Activated naive CD4-positive, alpha-beta T cell treated with anti-CD3 and anti-CD28 coated beads for 36 hours (primary cell): ENCODE results near the gene CREB5. TPM values are rescaled to one million over a fixed set of nuclear protein-coding genes. Genes with fewer than 3 reads are reported as not detected.

ENCODE experiments used
- CTCF ChIA-PET: fragments of 350-600 bp; sonication (Branson Sonifier 250); formaldehyde crosslinking; loops from one replicate; lab custom pipeline; 2021; ENCODE audit warnings: antibody characterized with exemption; lab: Charles Lee
- DNase-seq: peaks from one replicate; pipeline ENCODE4 v3.0.0-alpha.2; 2020
- H3K27ac Mint-ChIP-seq: one replicate; pipeline ENCODE4 v1.8.0; 2021; ENCODE audit warnings: mild to moderate bottlenecking, mixed read lengths
- H3K27me3 Mint-ChIP-seq: one replicate; pipeline ENCODE4 v1.8.0; 2021; ENCODE audit warnings: low read depth, mixed read lengths
- H3K36me3 Mint-ChIP-seq: one replicate; pipeline ENCODE4 v1.8.0; 2021; ENCODE audit warnings: low read depth, mixed read lengths
- H3K4me1 Mint-ChIP-seq: one replicate; pipeline ENCODE4 v1.8.0; 2021; ENCODE audit warnings: low read depth, mixed read lengths
- H3K4me3 Mint-ChIP-seq: one replicate; pipeline ENCODE4 v1.8.0; 2021; ENCODE audit warnings: mild to moderate bottlenecking, moderate library complexity, mixed read lengths
- H3K9me3 Mint-ChIP-seq: one replicate; pipeline ENCODE4 v1.8.0; 2021; ENCODE audit warnings: mixed read lengths
- intact Hi-C: fragments of 100-400 bp; cut with micrococcal nuclease; formaldehyde crosslinking; loops from one replicate; pipeline ENCODE4 v1.15.1; 2023
- total RNA-seq, 2 experiments: library from RNA; stranded (reverse); gene quantifications; one replicate each; pipeline ENCODE4 v1.2.3, GENCODE V29; 2021

The CREB5 gene
- total RNA-seq, 2 experiments from 2014 or later: 0.30 to 0.48 TPM

GRCh38 chr7:28509251-28510025 lies 97.1 kb downstream of the CREB5 start:
- Mint-ChIP-seq H3K9me3 (no peaks in the 10 kb centered on the region), H3K4me3 (no peak overlapping the region), H3K27me3 (peaks cover 36% of the 10 kb centered on the region), H3K4me1 (peaks cover 3% of the 10 kb centered on the region), H3K36me3 (no peaks in the 10 kb centered on the region), H3K27ac (no peak overlapping the region)
- CTCF ChIA-PET: no interaction called here
- no peak for DNase-seq
- intact Hi-C loops: no loop called here

- no peaks in the 10 kb centered on the region for H3K9me3 Mint-ChIP-seq
- H3K4me1 Mint-ChIP-seq: peaks cover 3% of the 10 kb centered on the region
- H3K36me3 Mint-ChIP-seq: no peaks in the 10 kb centered on the region
- intact Hi-C loops: no loop called here
- no peak for DNase-seq
- H3K27me3 Mint-ChIP-seq: peaks cover 32% of the 10 kb centered on the region
- CTCF ChIA-PET: no interaction called here
- H3K27ac Mint-ChIP-seq: no peak overlapping the region
- H3K4me3 Mint-ChIP-seq: no peak overlapping the region
These were observed 97.7 kb downstream of the CREB5 start for GRCh38 chr7:28510026-28510369.

- Mint-ChIP-seq H3K27ac (no peak overlapping the region), H3K4me3 (no peak overlapping the region)
These were observed 100.5 kb downstream of the CREB5 start for GRCh38 chr7:28512668-28513440.

GRCh38 chr7:28516390-28517172 lies 104.3 kb downstream of the CREB5 start:
- peaks cover 20% of the 10 kb centered on the region for H3K27me3 Mint-ChIP-seq
- H3K4me3 Mint-ChIP-seq: no peak overlapping the region
- CTCF ChIA-PET: interaction anchor here (0.6 kb wide), 2 partner anchors 126 to 279 kb away, joined by 3 read pairs; no protein-coding TSS in a partner anchor
- intact Hi-C loops: no loop called here
- H3K4me1 Mint-ChIP-seq: no peaks in the 10 kb centered on the region
- H3K9me3 Mint-ChIP-seq: no peaks in the 10 kb centered on the region
- no peak overlapping the region for H3K27ac Mint-ChIP-seq
- H3K36me3 Mint-ChIP-seq: no peaks in the 10 kb centered on the region
- no peak for DNase-seq

More at GRCh38 chr7:28512668-28513440, 100.5 kb downstream of the CREB5 start:
- H3K36me3 Mint-ChIP-seq: no peaks in the 10 kb centered on the region
- H3K27me3 Mint-ChIP-seq: peaks cover 28% of the 10 kb centered on the region
- CTCF ChIA-PET: no interaction called here
- no peaks in the 10 kb centered on the region for H3K9me3 Mint-ChIP-seq
- no peak for DNase-seq
- H3K4me1 Mint-ChIP-seq: peaks cover 3% of the 10 kb centered on the region
- intact Hi-C loops: no loop called here

- H3K27me3 Mint-ChIP-seq: peaks cover 16% of the 10 kb centered on the region
- H3K9me3 Mint-ChIP-seq: no peaks in the 10 kb centered on the region
- no peaks in the 10 kb centered on the region for H3K4me1 Mint-ChIP-seq
- H3K4me3 Mint-ChIP-seq: no peak overlapping the region
- intact Hi-C loops: no loop called here
- H3K27ac Mint-ChIP-seq: no peak overlapping the region
- no peaks in the 10 kb centered on the region for H3K36me3 Mint-ChIP-seq
- CTCF ChIA-PET: interaction anchor here (0.6 kb wide), 2 partner anchors 125 to 278 kb away, joined by 3 read pairs; no protein-coding TSS in a partner anchor
- DNase-seq: no peak
These were observed 104.9 kb downstream of the CREB5 start for GRCh38 chr7:28517206-28517605.

- intact Hi-C loops: no loop called here
These were observed 105.3 kb downstream of the CREB5 start for GRCh38 chr7:28517606-28518005.

GRCh38 chr7:28520074-28521015 lies 108.0 kb downstream of the CREB5 start:
- H3K27me3 Mint-ChIP-seq: peaks cover 12% of the 10 kb centered on the region
- no peak overlapping the region for H3K4me3 Mint-ChIP-seq
- no peak overlapping the region for H3K27ac Mint-ChIP-seq
- no peaks in the 10 kb centered on the region for H3K36me3 Mint-ChIP-seq
- CTCF ChIA-PET: no interaction called here
- no peak for DNase-seq
- H3K4me1 Mint-ChIP-seq: no peaks in the 10 kb centered on the region
- no peaks in the 10 kb centered on the region for H3K9me3 Mint-ChIP-seq
- intact Hi-C loops: no loop called here

More at GRCh38 chr7:28517606-28518005, 105.3 kb downstream of the CREB5 start:
- H3K36me3 Mint-ChIP-seq: no peaks in the 10 kb centered on the region
- no peak overlapping the region for H3K27ac Mint-ChIP-seq
- CTCF ChIA-PET: no interaction called here
- H3K4me1 Mint-ChIP-seq: no peaks in the 10 kb centered on the region
- no peak for DNase-seq
- H3K4me3 Mint-ChIP-seq: no peak overlapping the region
- peaks cover 14% of the 10 kb centered on the region for H3K27me3 Mint-ChIP-seq
- no peaks in the 10 kb centered on the region for H3K9me3 Mint-ChIP-seq

GRCh38 chr7:28524978-28525377 lies 112.7 kb downstream of the CREB5 start:
- Mint-ChIP-seq H3K4me3 (no peak overlapping the region), H3K36me3 (no peaks in the 10 kb centered on the region), H3K4me1 (no peaks in the 10 kb centered on the region), H3K9me3 (no peaks in the 10 kb centered on the region), H3K27me3 (peaks cover 10% of the 10 kb centered on the region), H3K27ac (no peak overlapping the region)
- CTCF ChIA-PET: no interaction called here
- DNase-seq: no peak
- intact Hi-C loops: no loop called here

- no peak for DNase-seq
- CTCF ChIA-PET: no interaction called here
- Mint-ChIP-seq H3K4me1 (no peaks in the 10 kb centered on the region), H3K36me3 (no peaks in the 10 kb centered on the region), H3K4me3 (no peak overlapping the region), H3K27ac (no peak overlapping the region), H3K9me3 (no peaks in the 10 kb centered on the region), H3K27me3 (peaks cover 7% of the 10 kb centered on the region)
- intact Hi-C loops: no loop called here
These were observed 116.6 kb downstream of the CREB5 start for GRCh38 chr7:28528899-28529298.

GRCh38 chr7:28529755-28530154 lies 117.4 kb downstream of the CREB5 start:
- CTCF ChIA-PET: no interaction called here

GRCh38 chr7:28530175-28530802 lies 118.0 kb downstream of the CREB5 start:
- Mint-ChIP-seq H3K9me3 (no peaks in the 10 kb centered on the region), H3K27me3 (peaks cover 3% of the 10 kb centered on the region), H3K27ac (no peak overlapping the region), H3K4me1 (no peaks in the 10 kb centered on the region), H3K36me3 (no peaks in the 10 kb centered on the region), H3K4me3 (no peak overlapping the region)
- CTCF ChIA-PET: interaction anchor here (0.7 kb wide), 2 partner anchors 63 to 66 kb away, joined by 3 read pairs; no protein-coding TSS in a partner anchor
- DNase-seq: no peak
- intact Hi-C loops: no loop called here

More at GRCh38 chr7:28529755-28530154, 117.4 kb downstream of the CREB5 start:
- no peaks in the 10 kb centered on the region for H3K4me1 Mint-ChIP-seq
- no peaks in the 10 kb centered on the region for H3K36me3 Mint-ChIP-seq
- no peak overlapping the region for H3K27ac Mint-ChIP-seq
- no peak for DNase-seq
- H3K27me3 Mint-ChIP-seq: peaks cover 7% of the 10 kb centered on the region
- no peaks in the 10 kb centered on the region for H3K9me3 Mint-ChIP-seq
- no peak overlapping the region for H3K4me3 Mint-ChIP-seq
- intact Hi-C loops: no loop called here
